Activated CD8-positive, alpha-beta T cell treated with anti-CD3 and anti-CD28 coated beads for 36 hours (primary cell): ENCODE measurements around the gene TUT1. TPM values are rescaled to one million over a fixed set of nuclear protein-coding genes. Genes with fewer than 3 reads are reported as not detected.
A peak's percentile ranks its signal among the peaks of the same experiment; 100 is the strongest.

Source experiments
- ATAC-seq: fragments of 200-7000 bp; cut with Tn5 transposase; one replicate; pipeline ENCODE4 v1.10.0; 2021; ENCODE audit warnings: mild to moderate bottlenecking, moderate library complexity
- CTCF ChIA-PET: fragments of 350-600 bp; sonication (Branson Sonifier 250); formaldehyde crosslinking; loops from one replicate; lab custom pipeline; 2021; ENCODE audit warnings: antibody characterized with exemption; lab: Charles Lee
- POLR2A ChIA-PET: fragments of 350-600 bp; sonication (Branson Sonifier 250); formaldehyde crosslinking; loops from one replicate; lab custom pipeline; 2021; ENCODE audit warnings: antibody characterized with exemption; lab: Charles Lee
- DNase-seq: peaks from one replicate; pipeline ENCODE4 v3.0.0-alpha.2; 2020
- H3K27ac Mint-ChIP-seq: one replicate; pipeline ENCODE4 v1.8.0; 2021; ENCODE audit warnings: mild to moderate bottlenecking, mixed read lengths
- H3K27me3 Mint-ChIP-seq: one replicate; pipeline ENCODE4 v1.8.0; 2021; ENCODE audit warnings: mixed read lengths
- H3K36me3 Mint-ChIP-seq: one replicate; pipeline ENCODE4 v1.8.0; 2021; ENCODE audit warnings: low read depth, mixed read lengths
- H3K4me1 Mint-ChIP-seq: one replicate; pipeline ENCODE4 v1.8.0; 2021; ENCODE audit warnings: low read depth, mixed read lengths
- H3K4me3 Mint-ChIP-seq: one replicate; pipeline ENCODE4 v1.8.0; 2021; ENCODE audit warnings: mild to moderate bottlenecking, moderate library complexity, mixed read lengths
- H3K9me3 Mint-ChIP-seq: one replicate; pipeline ENCODE4 v1.8.0; 2021; ENCODE audit warnings: mixed read lengths
- intact Hi-C: fragments of 100-400 bp; cut with micrococcal nuclease; formaldehyde crosslinking; loops from one replicate; pipeline ENCODE4 v1.10.0; 2022
- total RNA-seq, 2 experiments: library from RNA; stranded (reverse); gene quantifications; one replicate each; pipeline ENCODE4 v1.2.3, GENCODE V29; 2021
- TF ChIP-seq, protein P1 (sequence below): fragments of 200-600 bp; IDR thresholded peaks from one replicate; pipeline ENCODE4 v1.8.0; 2022; ENCODE audit warnings: antibody characterized with exemption, mild to moderate bottlenecking

The TUT1 gene, protein sequence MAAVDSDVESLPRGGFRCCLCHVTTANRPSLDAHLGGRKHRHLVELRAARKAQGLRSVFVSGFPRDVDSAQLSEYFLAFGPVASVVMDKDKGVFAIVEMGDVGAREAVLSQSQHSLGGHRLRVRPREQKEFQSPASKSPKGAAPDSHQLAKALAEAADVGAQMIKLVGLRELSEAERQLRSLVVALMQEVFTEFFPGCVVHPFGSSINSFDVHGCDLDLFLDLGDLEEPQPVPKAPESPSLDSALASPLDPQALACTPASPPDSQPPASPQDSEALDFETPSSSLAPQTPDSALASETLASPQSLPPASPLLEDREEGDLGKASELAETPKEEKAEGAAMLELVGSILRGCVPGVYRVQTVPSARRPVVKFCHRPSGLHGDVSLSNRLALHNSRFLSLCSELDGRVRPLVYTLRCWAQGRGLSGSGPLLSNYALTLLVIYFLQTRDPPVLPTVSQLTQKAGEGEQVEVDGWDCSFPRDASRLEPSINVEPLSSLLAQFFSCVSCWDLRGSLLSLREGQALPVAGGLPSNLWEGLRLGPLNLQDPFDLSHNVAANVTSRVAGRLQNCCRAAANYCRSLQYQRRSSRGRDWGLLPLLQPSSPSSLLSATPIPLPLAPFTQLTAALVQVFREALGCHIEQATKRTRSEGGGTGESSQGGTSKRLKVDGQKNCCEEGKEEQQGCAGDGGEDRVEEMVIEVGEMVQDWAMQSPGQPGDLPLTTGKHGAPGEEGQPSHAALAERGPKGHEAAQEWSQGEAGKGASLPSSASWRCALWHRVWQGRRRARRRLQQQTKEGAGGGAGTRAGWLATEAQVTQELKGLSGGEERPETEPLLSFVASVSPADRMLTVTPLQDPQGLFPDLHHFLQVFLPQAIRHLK
- total RNA-seq, result 10 to 100 TPM; 34.4 to 38.0 TPM

DNA sequence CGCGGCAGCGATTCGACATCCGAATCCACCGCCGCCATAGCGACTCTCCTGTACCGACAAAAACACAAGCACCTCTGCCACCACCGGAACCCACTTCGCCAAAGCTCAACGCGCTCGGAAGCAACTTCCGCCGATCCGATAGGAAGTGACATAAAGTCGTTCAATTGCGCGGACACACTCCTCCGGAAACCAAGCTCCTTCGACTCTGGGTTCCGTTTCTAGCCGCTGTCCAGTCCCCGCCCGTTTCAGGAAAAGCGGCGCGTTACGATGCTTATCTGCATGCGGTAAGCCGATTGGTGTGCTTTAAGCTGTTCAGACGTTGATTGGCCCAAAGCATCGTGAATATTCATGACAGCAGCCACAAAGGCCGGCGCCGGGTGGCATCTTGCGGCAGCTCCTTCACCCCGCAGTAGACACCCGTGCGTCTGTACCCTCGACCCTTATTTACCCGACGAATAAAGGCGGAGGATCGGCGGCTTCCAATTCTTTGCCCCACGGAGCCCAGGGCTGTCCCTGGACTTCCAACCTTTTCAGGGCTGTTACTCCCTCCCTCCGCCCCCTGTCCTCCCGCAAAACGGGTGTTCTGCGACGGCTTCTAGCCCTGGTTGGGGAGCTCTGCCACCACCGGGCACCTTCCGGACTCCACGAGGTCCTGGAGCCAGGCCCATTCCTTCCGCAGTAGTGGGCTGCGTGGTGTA is at the start of gene TUT1:
TUT1 (minus strand) TSS at position 76 of the 698 bp plus-strand sequence; CDS start at position 38, 38 bp downstream.
- TF ChIP-seq, protein P1, sequence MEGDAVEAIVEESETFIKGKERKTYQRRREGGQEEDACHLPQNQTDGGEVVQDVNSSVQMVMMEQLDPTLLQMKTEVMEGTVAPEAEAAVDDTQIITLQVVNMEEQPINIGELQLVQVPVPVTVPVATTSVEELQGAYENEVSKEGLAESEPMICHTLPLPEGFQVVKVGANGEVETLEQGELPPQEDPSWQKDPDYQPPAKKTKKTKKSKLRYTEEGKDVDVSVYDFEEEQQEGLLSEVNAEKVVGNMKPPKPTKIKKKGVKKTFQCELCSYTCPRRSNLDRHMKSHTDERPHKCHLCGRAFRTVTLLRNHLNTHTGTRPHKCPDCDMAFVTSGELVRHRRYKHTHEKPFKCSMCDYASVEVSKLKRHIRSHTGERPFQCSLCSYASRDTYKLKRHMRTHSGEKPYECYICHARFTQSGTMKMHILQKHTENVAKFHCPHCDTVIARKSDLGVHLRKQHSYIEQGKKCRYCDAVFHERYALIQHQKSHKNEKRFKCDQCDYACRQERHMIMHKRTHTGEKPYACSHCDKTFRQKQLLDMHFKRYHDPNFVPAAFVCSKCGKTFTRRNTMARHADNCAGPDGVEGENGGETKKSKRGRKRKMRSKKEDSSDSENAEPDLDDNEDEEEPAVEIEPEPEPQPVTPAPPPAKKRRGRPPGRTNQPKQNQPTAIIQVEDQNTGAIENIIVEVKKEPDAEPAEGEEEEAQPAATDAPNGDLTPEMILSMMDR, result no peak
- no peaks in the 10 kb centered on the region for H3K27me3 Mint-ChIP-seq
- peaks cover 49% of the 10 kb centered on the region for H3K4me1 Mint-ChIP-seq
- ATAC-seq (peak; percentile 91), DNase-seq (peak; percentile 98)
- H3K27ac Mint-ChIP-seq, result peak within 1 kb of the TSS; percentile 98
- ChIA-PET CTCF (interaction anchor here (0.7 to 3.8 kb wide), 28 partner anchors 9 to 250 kb away, joined by 3 to 24 read pairs (median 6); partner anchors contain the start of genes C11orf98, CSKMT, EEF1G and EML3), POLR2A (interaction anchor here (0.6 to 7.9 kb wide), 53 partner anchors 9 to 289 kb away, joined by 3 to 87 read pairs (median 7); partner anchors contain the start of genes B3GAT3, BSCL2, C11orf98 and CSKMT)
- intact Hi-C loops, result loop anchor here (5.0 to 10.0 kb wide), 2 partner anchors 76 to 253 kb away; partner anchors contain the start of genes C11orf98 and CSKMT
- peaks cover 48% of the 10 kb centered on the region for H3K36me3 Mint-ChIP-seq
- H3K9me3 Mint-ChIP-seq, result no peaks in the 10 kb centered on the region
- H3K4me3 Mint-ChIP-seq, result peak within 1 kb of the TSS; percentile 100

DNA sequence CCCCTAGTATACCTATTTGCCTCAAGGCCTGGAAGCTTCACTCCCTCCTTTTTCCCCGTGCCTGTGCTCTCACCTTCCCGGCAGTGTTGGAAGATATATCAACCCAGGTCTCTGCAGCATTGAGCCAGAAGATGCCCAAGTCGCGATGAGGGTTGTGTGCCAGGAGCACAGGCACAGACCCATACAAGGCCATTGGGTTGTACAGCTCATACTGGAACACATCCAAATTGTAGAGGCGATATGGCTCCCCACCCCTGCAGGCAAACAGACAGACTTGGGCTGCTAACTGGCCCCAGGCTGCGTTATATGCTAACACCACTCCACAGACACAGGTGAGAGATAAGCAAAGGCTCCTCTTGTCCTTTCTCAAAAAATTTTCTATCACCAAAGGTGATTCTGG is 41.2 kb upstream of the TUT1 start:
- Mint-ChIP-seq H3K9me3 (no peaks in the 10 kb centered on the region), H3K4me3 (no peak overlapping the region), H3K27ac (peak overlapping the region; percentile 63), H3K36me3 (peaks cover 59% of the 10 kb centered on the region), H3K4me1 (peaks cover 15% of the 10 kb centered on the region), H3K27me3 (no peaks in the 10 kb centered on the region)
- TF ChIP-seq, protein P1, result no peak
- ChIA-PET CTCF (no interaction called here), POLR2A (interaction anchor here (0.8 to 1.6 kb wide), 4 partner anchors 9 to 209 kb away, joined by 3 to 7 read pairs (median 4); partner anchors contain the start of gene INTS5)
- no peak for ATAC-seq
- intact Hi-C loops, result no loop called here
- no peak for DNase-seq

DNA sequence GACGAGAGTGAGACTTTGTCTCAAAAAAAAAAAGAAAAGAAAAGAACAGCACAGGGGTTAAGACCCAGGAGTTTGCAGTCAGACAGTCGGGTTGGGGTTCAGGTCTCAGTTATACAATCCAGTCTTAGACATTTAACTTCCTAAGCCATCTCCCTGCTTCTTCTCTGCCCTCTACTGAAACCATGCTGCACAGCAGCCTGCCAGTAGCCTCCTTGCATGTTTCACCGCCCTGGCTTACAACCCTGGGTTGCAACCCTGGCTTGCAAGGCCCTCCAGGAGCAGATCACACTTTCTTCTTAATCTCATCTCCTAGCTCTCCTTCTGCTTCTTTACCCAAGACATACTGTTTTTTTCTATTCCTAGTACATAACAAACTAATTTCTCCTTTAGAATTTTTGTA is 36.4 kb upstream of the TUT1 start:
- DNase-seq, result peak; percentile 12
- Mint-ChIP-seq H3K4me3 (no peak overlapping the region), H3K9me3 (no peaks in the 10 kb centered on the region), H3K27ac (peak overlapping the region; percentile 14), H3K27me3 (no peaks in the 10 kb centered on the region), H3K4me1 (peaks cover 5% of the 10 kb centered on the region), H3K36me3 (peaks cover 40% of the 10 kb centered on the region)
- peak; percentile 37 for ATAC-seq
- CTCF ChIA-PET, result interaction anchor here (1.2 to 1.6 kb wide), 2 partner anchors 13 to 67 kb away, joined by 3 to 5 read pairs; no protein-coding TSS in a partner anchor
- POLR2A ChIA-PET, result no interaction called here
- intact Hi-C loops, result no loop called here
- TF ChIP-seq, protein P1, result no peak

DNA sequence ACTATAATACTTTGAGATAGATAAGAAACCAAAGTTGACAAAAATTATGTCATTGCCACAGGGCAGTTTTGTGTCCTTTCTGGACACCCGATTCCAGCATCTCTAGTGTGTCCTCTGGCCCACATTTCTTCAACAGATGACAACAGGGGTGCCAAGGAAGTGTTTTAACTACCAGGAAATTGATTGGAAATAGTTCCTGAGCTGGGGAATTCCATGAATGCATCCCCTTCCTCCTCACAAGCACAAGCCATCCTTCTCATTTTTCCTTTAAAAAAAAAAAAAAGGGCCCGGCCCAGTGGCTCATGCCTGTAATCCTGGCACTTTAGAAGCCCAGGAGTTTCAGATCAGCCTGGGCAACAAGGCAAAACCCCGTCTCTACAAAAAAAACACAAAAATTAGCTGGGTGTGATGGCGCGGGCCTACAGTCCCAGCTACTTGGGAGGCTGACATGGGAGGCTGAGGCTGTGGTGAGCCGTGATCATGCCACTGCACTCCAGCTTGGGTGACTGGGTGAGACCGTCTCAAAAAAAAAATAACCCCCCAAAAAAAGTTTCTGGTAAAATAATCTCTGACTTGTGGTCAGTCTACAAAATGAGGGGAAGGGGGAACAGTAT is 31.3 kb upstream of the TUT1 start:
- Mint-ChIP-seq H3K4me1 (peaks cover 24% of the 10 kb centered on the region), H3K27ac (peak overlapping the region; percentile 87), H3K36me3 (peaks cover 34% of the 10 kb centered on the region), H3K27me3 (no peaks in the 10 kb centered on the region), H3K4me3 (peak overlapping the region; percentile 88), H3K9me3 (no peaks in the 10 kb centered on the region)
- ATAC-seq (no peak), DNase-seq (no peak)
- intact Hi-C loops, result no loop called here
- ChIA-PET POLR2A (interaction anchor here (0.6 to 5.1 kb wide), 17 partner anchors 11 to 233 kb away, joined by 3 to 48 read pairs (median 8); partner anchors contain the start of genes C11orf98, CSKMT, EML3 and GANAB), CTCF (interaction anchor here (0.6 to 3.9 kb wide), 7 partner anchors 11 to 85 kb away, joined by 3 to 26 read pairs (median 4); partner anchors contain the start of genes EML3, GNG3, MTA2 and ROM1)
- TF ChIP-seq, protein P1, result no peak
